Adrenal gland (tissue), 5 donors: ENCODE measurements around the gene UNC13C.

ENCODE experiments used
- CTCF ChIP-seq, 6 experiments: fragments of 450-650 bp in 4 of 6; fragments of 200-600 bp in 2 of 6; sonication (generic) in 1 of 6; IDR thresholded peaks; 1 replicate in 5 of 6; 2 replicates in 1 of 6; pipeline versions ENCODE4 v1.5.1 to v1.8.0; 2016 to 2021; ENCODE audit warnings: antibody characterized with exemption in 6 of 6, mild to moderate bottlenecking in 2 of 6, moderate library complexity in 1 of 6
- POLR2A ChIP-seq, 2 donors: fragments of 450-650 bp; IDR thresholded peaks; one replicate each; pipeline ENCODE4 v1.6.1; 2017; ENCODE audit warnings: antibody characterized with exemption in 2 of 2, mild to moderate bottlenecking in 2 of 2, moderate library complexity in 1 of 2
- donor health status: DM: no; HTN: no; CAD: no.

GRCh38 chr15:54277834-54278233, 299.6 kb downstream of the UNC13C start:
- TF ChIP-seq POLR2A (IDR thresholded peaks at IDR 0.05) (no peak), CTCF (IDR thresholded peaks at IDR 0.05) (no peak)
